GM12878 (cell line): ENCODE data around the gene CHRM5.

ENCODE experiments used
- EZH2 ChIP-seq: IDR thresholded peaks from 2 replicates; pipeline ENCODE4 v1.6.1; 2012; ENCODE audit warnings: low read depth, mild to moderate bottlenecking, control low read depth, inconsistent platforms, low read length, borderline replicate concordance; ENCODE audit not compliant: control insufficient read depth
- GABPA ChIP-seq: IDR thresholded peaks from 2 replicates; pipeline ENCODE4 v1.6.1; 2014; ENCODE audit warnings: antibody characterized with exemption, low read depth, mild to moderate bottlenecking, inconsistent platforms
- JUNB ChIP-seq: IDR thresholded peaks from 2 replicates; pipeline ENCODE4 v1.6.1; 2016; ENCODE audit warnings: antibody characterized with exemption, mild to moderate bottlenecking
- SMC3 ChIP-seq: IDR thresholded peaks from 2 replicates; pipeline ENCODE4 v1.6.1; 2011; ENCODE audit warnings: low read length, improper control_type of control experiment, borderline replicate concordance
- TF ChIP-seq, protein P1 (sequence below): IDR thresholded peaks from 2 replicates; pipeline ENCODE4 v1.6.1; 2012; ENCODE audit warnings: low read length, inconsistent platforms
- TF ChIP-seq, protein P2 (sequence below): fragments of 450-650 bp; IDR thresholded peaks from 2 replicates; pipeline ENCODE4 v1.6.1; 2016; ENCODE audit warnings: mild to moderate bottlenecking, moderate library complexity, borderline replicate concordance

DNA sequence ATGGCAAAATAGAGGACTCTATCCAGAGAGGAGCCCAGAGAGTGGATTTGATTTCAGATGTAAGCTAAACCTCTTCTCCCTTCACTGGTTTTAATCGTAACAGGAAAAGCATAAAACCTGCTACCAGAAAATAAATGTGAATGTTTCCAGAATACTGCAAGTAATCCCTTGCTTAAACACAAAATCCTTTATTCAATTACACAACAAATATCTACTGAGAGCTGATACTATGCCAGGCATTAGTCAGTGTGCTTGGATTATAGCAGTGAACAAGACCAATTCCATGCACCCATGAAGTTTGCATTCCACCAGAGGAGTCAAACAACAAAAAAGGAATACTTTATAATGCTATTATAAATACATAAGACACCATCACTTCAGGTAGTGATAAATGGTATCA, 55.6 kb downstream of the CHRM5 start:
- TF ChIP-seq, protein P1, sequence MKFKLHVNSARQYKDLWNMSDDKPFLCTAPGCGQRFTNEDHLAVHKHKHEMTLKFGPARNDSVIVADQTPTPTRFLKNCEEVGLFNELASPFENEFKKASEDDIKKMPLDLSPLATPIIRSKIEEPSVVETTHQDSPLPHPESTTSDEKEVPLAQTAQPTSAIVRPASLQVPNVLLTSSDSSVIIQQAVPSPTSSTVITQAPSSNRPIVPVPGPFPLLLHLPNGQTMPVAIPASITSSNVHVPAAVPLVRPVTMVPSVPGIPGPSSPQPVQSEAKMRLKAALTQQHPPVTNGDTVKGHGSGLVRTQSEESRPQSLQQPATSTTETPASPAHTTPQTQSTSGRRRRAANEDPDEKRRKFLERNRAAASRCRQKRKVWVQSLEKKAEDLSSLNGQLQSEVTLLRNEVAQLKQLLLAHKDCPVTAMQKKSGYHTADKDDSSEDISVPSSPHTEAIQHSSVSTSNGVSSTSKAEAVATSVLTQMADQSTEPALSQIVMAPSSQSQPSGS = no peak
- TF ChIP-seq, protein P2, sequence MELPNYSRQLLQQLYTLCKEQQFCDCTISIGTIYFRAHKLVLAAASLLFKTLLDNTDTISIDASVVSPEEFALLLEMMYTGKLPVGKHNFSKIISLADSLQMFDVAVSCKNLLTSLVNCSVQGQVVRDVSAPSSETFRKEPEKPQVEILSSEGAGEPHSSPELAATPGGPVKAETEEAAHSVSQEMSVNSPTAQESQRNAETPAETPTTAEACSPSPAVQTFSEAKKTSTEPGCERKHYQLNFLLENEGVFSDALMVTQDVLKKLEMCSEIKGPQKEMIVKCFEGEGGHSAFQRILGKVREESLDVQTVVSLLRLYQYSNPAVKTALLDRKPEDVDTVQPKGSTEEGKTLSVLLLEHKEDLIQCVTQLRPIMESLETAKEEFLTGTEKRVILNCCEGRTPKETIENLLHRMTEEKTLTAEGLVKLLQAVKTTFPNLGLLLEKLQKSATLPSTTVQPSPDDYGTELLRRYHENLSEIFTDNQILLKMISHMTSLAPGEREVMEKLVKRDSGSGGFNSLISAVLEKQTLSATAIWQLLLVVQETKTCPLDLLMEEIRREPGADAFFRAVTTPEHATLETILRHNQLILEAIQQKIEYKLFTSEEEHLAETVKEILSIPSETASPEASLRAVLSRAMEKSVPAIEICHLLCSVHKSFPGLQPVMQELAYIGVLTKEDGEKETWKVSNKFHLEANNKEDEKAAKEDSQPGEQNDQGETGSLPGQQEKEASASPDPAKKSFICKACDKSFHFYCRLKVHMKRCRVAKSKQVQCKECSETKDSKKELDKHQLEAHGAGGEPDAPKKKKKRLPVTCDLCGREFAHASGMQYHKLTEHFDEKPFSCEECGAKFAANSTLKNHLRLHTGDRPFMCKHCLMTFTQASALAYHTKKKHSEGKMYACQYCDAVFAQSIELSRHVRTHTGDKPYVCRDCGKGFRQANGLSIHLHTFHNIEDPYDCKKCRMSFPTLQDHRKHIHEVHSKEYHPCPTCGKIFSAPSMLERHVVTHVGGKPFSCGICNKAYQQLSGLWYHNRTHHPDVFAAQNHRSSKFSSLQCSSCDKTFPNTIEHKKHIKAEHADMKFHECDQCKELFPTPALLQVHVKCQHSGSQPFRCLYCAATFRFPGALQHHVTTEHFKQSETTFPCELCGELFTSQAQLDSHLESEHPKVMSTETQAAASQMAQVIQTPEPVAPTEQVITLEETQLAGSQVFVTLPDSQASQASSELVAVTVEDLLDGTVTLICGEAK = no peak
- no peak for TF ChIP-seq SMC3
- TF ChIP-seq GABPA = no peak
- no peak for TF ChIP-seq JUNB
- TF ChIP-seq EZH2 = no peak
